ENCODE measurements around the gene RPS6KA6. TPM values are rescaled to one million over a fixed set of nuclear protein-coding genes. Genes with fewer than 3 reads are reported as not detected.

RPS6KA6 gene
- total and polyA plus RNA-seq, 10 of the 15 experiments (the other 5 are each of a cell fraction or from before 2014, with no cell fraction given) = 0.29 to 2.8 (median 1.4) TPM; not detected in 1

DNA sequence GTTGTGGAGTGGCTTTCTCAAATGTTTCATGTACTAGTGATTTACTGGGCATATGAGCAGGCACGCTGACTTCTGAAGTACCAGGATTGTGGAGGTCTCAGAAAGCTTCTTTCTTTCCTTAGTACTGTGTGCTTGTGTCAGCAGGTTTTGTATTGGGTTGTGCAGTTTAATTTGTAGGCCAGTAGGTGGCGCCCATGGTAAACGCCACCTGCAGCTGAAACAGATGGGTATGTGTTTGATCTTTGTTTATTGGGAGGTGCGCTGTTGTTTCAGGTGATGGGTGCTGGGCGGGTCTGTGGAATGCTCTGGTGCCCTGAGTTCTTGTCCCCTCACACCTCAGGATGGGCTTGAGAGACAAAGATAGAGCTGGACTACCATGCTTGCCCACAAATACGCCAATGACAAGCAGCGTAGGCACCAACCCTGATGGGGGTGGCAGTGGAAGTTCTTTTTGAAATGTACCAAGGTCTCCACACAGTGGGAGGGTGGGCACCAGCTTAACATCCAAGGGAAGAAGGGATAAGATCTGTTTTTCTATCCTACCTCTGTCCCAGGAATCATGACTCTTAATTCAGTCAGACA is 141.5 kb downstream of the RPS6KA6 start:
- H3K9ac ChIP-seq (ENCODE audit: control insufficient read depth, insufficient read depth, low read length) = no peak overlapping the region
- WGBS (ENCODE audit: insufficient coverage, insufficient replicate concordance, low lambda C conversion rate, missing lambda C conversion rate) = 31% methylated on average over 7 of the region's 7 CpGs
- DNase-seq (ENCODE audit: low read depth, low spot score) (no peak), ATAC-seq (peak; percentile 91), FAIRE-seq (peak; percentile 92)
- BruUV-seq (replicated peaks) = no TSS peak
- no peaks in the 10 kb centered on the region for H3K4me1 ChIP-seq (ENCODE audit: control insufficient read depth, insufficient read depth, low read length)
- CTCF ChIA-PET = interaction anchor here (0.7 to 2.1 kb wide), 13 partner anchors 8 to 1006 kb away, joined by 3 to 7 read pairs (median 4); no protein-coding TSS in a partner anchor
- SMC1A ChIA-PET (ENCODE audit: uncharacterized antibody, unreplicated experiment) = interaction anchor here (1.2 kb wide), 1 partner anchor 9 kb away, joined by 3 read pairs; no protein-coding TSS in a partner anchor
- H3K79me2 ChIP-seq (ENCODE audit: control insufficient read depth, insufficient read depth, low read length) = no peaks in the 10 kb centered on the region
- POLR2A ChIA-PET = no interaction called here
- no peaks in the 10 kb centered on the region for H3K27me3 ChIP-seq (replicated peaks in 1 of 2; ENCODE audit: control insufficient read depth in 2 of 2, insufficient read depth in 2 of 2, low read length in 1 of 2)
- no peak overlapping the region for H3K4me3 ChIP-seq
- H2AFZ ChIP-seq (ENCODE audit: control insufficient read depth, low read depth, low read length) = no peak overlapping the region
- H3K36me3 ChIP-seq (ENCODE audit: control insufficient read depth in 2 of 2, insufficient read depth in 2 of 2, low read length in 1 of 2) = no peaks in the 10 kb centered on the region
- no peaks in the 10 kb centered on the region for H3K9me3 ChIP-seq (replicated peaks; ENCODE audit: control insufficient read depth, insufficient read depth, low read length)
- RAD21 ChIA-PET (ENCODE audit: unreplicated experiment) = no interaction called here
- in situ Hi-C loops (cut with MboI) (no loop called here), intact Hi-C loops (cut with micrococcal nuclease; ENCODE audit: unreplicated experiment) (loop anchor here (5.0 kb wide), 1 partner anchor 1006 kb away; no protein-coding TSS in a partner anchor)
- no peaks in the 10 kb centered on the region for H4K20me1 ChIP-seq (ENCODE audit: control insufficient read depth, insufficient read depth)
- no peak overlapping the region for H3K4me2 ChIP-seq (ENCODE audit: control insufficient read depth, insufficient read depth)
- H3K27ac ChIP-seq (ENCODE audit: control insufficient read depth, insufficient read depth) = no peak overlapping the region
- TF ChIP-seq HDAC6 (IDR thresholded peaks at IDR 0.05; ENCODE audit: unreplicated experiment) (no peak), SREBF1 (IDR thresholded peaks at IDR 0.05; ENCODE audit: low read length) (no peak), TAF1 (IDR thresholded peaks at IDR 0.05; ENCODE audit: borderline replicate concordance, low read depth, low read length) (no peak), ZBTB33 (IDR thresholded peaks at IDR 0.05) (no peak), JUNB (IDR thresholded peaks at IDR 0.05) (no peak), NFIC (IDR thresholded peaks at IDR 0.05; ENCODE audit: low read depth, low read length) (no peak), BHLHE40 (IDR thresholded peaks at IDR 0.05; ENCODE audit: borderline replicate concordance in 1 of 2, low read depth in 2 of 2, low read length in 1 of 2) (no peak), ZNF622 (IDR thresholded peaks at IDR 0.05) (no peak), POLR2AphosphoS5 (IDR thresholded peaks at IDR 0.05; ENCODE audit: low read length) (no peak), KLF5 (IDR thresholded peaks at IDR 0.05; ENCODE audit: partially characterized antibody) (no peak), EZH2 (IDR thresholded peaks at IDR 0.05; ENCODE audit: borderline replicate concordance, control insufficient read depth, low read depth, low read length) (no peak), RAD21 (IDR thresholded peaks at IDR 0.05; ENCODE audit: insufficient read depth, low read depth, low read length) (peak; percentile 73), PBX3 (IDR thresholded peaks at IDR 0.05; ENCODE audit: insufficient replicate concordance, low read depth, low read length) (no peak), CREB1 (IDR thresholded peaks at IDR 0.05; ENCODE audit: low read depth) (no peak), YBX1 (IDR thresholded peaks at IDR 0.05) (no peak), BCL11A (IDR thresholded peaks at IDR 0.05; ENCODE audit: low read depth, low read length) (no peak), ZNF24 (IDR thresholded peaks at IDR 0.05) (no peak), CBX3 (IDR thresholded peaks at IDR 0.05; ENCODE audit: borderline replicate concordance, low read depth) (no peak), TCF7 (IDR thresholded peaks at IDR 0.05; ENCODE audit: borderline replicate concordance) (peak; percentile 66), RB1 (IDR thresholded peaks at IDR 0.05; ENCODE audit: borderline replicate concordance) (no peak)
- TF ChIP-seq, protein P1, sequence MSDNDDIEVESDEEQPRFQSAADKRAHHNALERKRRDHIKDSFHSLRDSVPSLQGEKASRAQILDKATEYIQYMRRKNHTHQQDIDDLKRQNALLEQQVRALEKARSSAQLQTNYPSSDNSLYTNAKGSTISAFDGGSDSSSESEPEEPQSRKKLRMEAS (IDR thresholded peaks at IDR 0.05; ENCODE audit: low read depth, low read length) = no peak
- TF ChIP-seq, protein P2, sequence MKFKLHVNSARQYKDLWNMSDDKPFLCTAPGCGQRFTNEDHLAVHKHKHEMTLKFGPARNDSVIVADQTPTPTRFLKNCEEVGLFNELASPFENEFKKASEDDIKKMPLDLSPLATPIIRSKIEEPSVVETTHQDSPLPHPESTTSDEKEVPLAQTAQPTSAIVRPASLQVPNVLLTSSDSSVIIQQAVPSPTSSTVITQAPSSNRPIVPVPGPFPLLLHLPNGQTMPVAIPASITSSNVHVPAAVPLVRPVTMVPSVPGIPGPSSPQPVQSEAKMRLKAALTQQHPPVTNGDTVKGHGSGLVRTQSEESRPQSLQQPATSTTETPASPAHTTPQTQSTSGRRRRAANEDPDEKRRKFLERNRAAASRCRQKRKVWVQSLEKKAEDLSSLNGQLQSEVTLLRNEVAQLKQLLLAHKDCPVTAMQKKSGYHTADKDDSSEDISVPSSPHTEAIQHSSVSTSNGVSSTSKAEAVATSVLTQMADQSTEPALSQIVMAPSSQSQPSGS (IDR thresholded peaks at IDR 0.05; ENCODE audit: low read length) = no peak

Data from GM12878 (cell line).